Myocyte (in vitro differentiated cells): Measurements from ENCODE around the gene CFAP53. TPM values are rescaled to one million over a fixed set of nuclear protein-coding genes. Genes with fewer than 3 reads are reported as not detected.

Experiments used
- DNase-seq: peaks from one replicate; pipeline ENCODE4 v3.0.0-alpha.2; 2012; ENCODE audit warnings: low read depth
- total RNA-seq: library from RNA; depleted of rRNA; stranded (reverse); fragments of >200 nt; gene quantifications from 2 replicates; pipeline ENCODE4 v1.2.3, GENCODE V29; 2014

The CFAP53 gene
- total RNA-seq, 1 donor from 2014 or later = 0.27 TPM

- DNase-seq = no peak
Observed at GRCh38 chr18:50194631-50195532, 71.4 kb downstream of the CFAP53 start, which contains the start of gene MYO5B. Gene MYO5B (minus strand): TSS chr18:50195147. CDS start chr18:50194793, 354 bp downstream.

GRCh38 chr18:50193796-50194630, 72.3 kb downstream of the CFAP53 start:
- DNase-seq = peak; percentile 28

- no peak for DNase-seq
Observed at GRCh38 chr18:50192995-50193795, 73.1 kb downstream of the CFAP53 start.

- DNase-seq = no peak
Observed at GRCh38 chr18:50190926-50191325, 75.4 kb downstream of the CFAP53 start.

GRCh38 chr18:50190236-50190635, 76.1 kb downstream of the CFAP53 start:
- DNase-seq = peak; percentile 49

GRCh38 chr18:50189160-50189559, 77.1 kb downstream of the CFAP53 start:
- no peak for DNase-seq

- no peak for DNase-seq
Observed at GRCh38 chr18:50188652-50189051, 77.6 kb downstream of the CFAP53 start.

GRCh38 chr18:50187659-50188058, 78.6 kb downstream of the CFAP53 start:
- DNase-seq = no peak

GRCh38 chr18:50186385-50186784, 79.9 kb downstream of the CFAP53 start:
- DNase-seq = no peak

- peak; percentile 8 for DNase-seq
Observed at GRCh38 chr18:50183556-50183955, 82.7 kb downstream of the CFAP53 start.

- DNase-seq = no peak
Observed at GRCh38 chr18:50182511-50182910, 83.8 kb downstream of the CFAP53 start.

GRCh38 chr18:50181590-50181989, 84.7 kb downstream of the CFAP53 start:
- DNase-seq = no peak

- no peak for DNase-seq
Observed at GRCh38 chr18:50179465-50179864, 86.8 kb downstream of the CFAP53 start.

GRCh38 chr18:50177294-50177992, 88.9 kb downstream of the CFAP53 start:
- DNase-seq = no peak

Other genes starting within 250 kb of the CFAP53 start
- gene MYO5B, start 71.3 kb downstream of the CFAP53 start, total RNA-seq = 14.7 and 24.8 TPM in 2 replicates
- 81.3 and 83.9 TPM in 2 replicates for gene MBD1, start 15.0 kb upstream of the CFAP53 start, total RNA-seq
- 27.8 and 33.4 TPM in 2 replicates for gene CXXC1, start 21.2 kb upstream of the CFAP53 start, total RNA-seq
- gene SKA1, start 108.6 kb upstream of the CFAP53 start, total RNA-seq = 0.10 and 0.11 TPM in 2 replicates